Thyroid gland (tissue), 4 donors: ENCODE data around the gene AGPAT1. TPM values are rescaled to one million over a fixed set of nuclear protein-coding genes. Genes with fewer than 3 reads are reported as not detected.

Experiments
- DNase-seq, 2 donors: peaks; one replicate each; pipeline ENCODE4 v3.0.0-alpha.2; 2019
- H3K27ac ChIP-seq, 3 donors: fragments of 200-600 bp; sonication (generic); 1 replicate in 2 of 3; 2 replicates in 1 of 3; pipeline ENCODE4 v1.5.1; 2016 to 2019; ENCODE audit warnings: mild to moderate bottlenecking in 1 of 3, moderate library complexity in 1 of 3
- H3K27me3 ChIP-seq: fragments of 200-600 bp; sonication (generic); one replicate; pipeline ENCODE4 v1.5.1; 2019
- H3K36me3 ChIP-seq, 2 donors: fragments of 200-600 bp; sonication (generic); one replicate each; pipeline ENCODE4 v1.5.1; 2016 to 2019
- H3K4me1 ChIP-seq, 2 donors: fragments of 200-600 bp; sonication (generic); one replicate each; pipeline ENCODE4 v1.5.1; 2017 to 2019
- H3K4me3 ChIP-seq, 3 donors: fragments of 200-600 bp; sonication (generic); replicated peaks in 1 of 3; 1 replicate in 2 of 3; 2 replicates in 1 of 3; pipeline ENCODE4 v1.5.1; 2016; ENCODE audit warnings: mild to moderate bottlenecking in 1 of 3
- H3K9me3 ChIP-seq: fragments of 200-600 bp; sonication (generic); one replicate; pipeline ENCODE4 v1.5.1; 2017
- POLR2A ChIP-seq, 2 donors: fragments of 450-650 bp; IDR thresholded peaks; one replicate each; pipeline ENCODE4 v1.6.1; 2017; ENCODE audit warnings: antibody characterized with exemption in 2 of 2, mild to moderate bottlenecking in 2 of 2, moderate library complexity in 1 of 2
- WGBS, 2 donors: methylation state at CpG; one replicate each; pipeline ENCODE4 v1.1.5; 2017; 5-methylcytosine and 5-hydroxymethylcytosine counted together
- intact Hi-C: fragments of 100-400 bp; cut with DNase I; formaldehyde crosslinking; loops from one replicate; pipeline ENCODE4 v1.15.1; 2023
- total RNA-seq, 4 donors: library from RNA; depleted of rRNA; stranded (reverse); fragments of >200 nt; gene quantifications; one replicate each; pipeline ENCODE4 v1.2.3, GENCODE V29; 2016
- TF ChIP-seq, protein P1 (sequence below), 6 experiments: fragments of 200-600 bp in 3 of 6; fragments of 450-650 bp in 3 of 6; sonication (generic) in 3 of 6; IDR thresholded peaks; one replicate each; pipeline ENCODE4 v1.5.1; 2016 to 2019; ENCODE audit warnings: antibody characterized with exemption in 6 of 6, mild to moderate bottlenecking in 2 of 6, inconsistent platforms in 1 of 6, moderate library complexity in 1 of 6

The AGPAT1 gene
- total RNA-seq, 4 donors from 2014 or later, result 48.6 to 69.2 (median 54.8) TPM

DNA sequence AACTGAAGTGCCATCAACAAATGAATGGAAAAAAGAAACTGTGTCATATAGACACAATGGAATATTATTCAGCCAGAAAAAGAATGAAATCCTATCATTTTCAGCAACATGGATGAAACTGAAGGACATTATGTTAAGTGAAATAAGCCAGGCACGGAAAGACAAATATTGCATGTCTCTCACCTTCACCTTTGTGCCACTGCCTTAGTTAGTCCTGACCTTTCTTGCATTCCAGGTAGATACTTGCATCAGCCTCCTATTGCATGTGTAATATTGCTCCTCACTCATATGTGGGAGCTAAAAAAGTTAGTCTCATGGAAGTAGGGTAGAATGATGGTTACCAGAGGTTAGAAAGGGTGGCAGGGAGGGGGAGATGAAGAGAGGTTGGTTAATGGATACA is 33.1 kb upstream of the AGPAT1 start:
- Histone ChIP-seq H3K9me3 (no peaks in the 10 kb centered on the region), H3K27me3 (no peaks in the 10 kb centered on the region), H3K4me3 (no peak overlapping the region), H3K4me1 (peaks cover 2 to 3% of the 10 kb centered on the region in 2 donors), H3K36me3 (no peaks in the 10 kb centered on the region), H3K27ac (no peak overlapping the region)
- TF ChIP-seq, protein P1, sequence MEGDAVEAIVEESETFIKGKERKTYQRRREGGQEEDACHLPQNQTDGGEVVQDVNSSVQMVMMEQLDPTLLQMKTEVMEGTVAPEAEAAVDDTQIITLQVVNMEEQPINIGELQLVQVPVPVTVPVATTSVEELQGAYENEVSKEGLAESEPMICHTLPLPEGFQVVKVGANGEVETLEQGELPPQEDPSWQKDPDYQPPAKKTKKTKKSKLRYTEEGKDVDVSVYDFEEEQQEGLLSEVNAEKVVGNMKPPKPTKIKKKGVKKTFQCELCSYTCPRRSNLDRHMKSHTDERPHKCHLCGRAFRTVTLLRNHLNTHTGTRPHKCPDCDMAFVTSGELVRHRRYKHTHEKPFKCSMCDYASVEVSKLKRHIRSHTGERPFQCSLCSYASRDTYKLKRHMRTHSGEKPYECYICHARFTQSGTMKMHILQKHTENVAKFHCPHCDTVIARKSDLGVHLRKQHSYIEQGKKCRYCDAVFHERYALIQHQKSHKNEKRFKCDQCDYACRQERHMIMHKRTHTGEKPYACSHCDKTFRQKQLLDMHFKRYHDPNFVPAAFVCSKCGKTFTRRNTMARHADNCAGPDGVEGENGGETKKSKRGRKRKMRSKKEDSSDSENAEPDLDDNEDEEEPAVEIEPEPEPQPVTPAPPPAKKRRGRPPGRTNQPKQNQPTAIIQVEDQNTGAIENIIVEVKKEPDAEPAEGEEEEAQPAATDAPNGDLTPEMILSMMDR (IDR thresholded peaks at IDR 0.05), result no peak
- TF ChIP-seq POLR2A (IDR thresholded peaks at IDR 0.05), result no peak
- no peak for DNase-seq
- 84 to 86% methylated on average over 1 of the region's 1 CpG for WGBS, 2 donors
- intact Hi-C loops, result no loop called here

DNA sequence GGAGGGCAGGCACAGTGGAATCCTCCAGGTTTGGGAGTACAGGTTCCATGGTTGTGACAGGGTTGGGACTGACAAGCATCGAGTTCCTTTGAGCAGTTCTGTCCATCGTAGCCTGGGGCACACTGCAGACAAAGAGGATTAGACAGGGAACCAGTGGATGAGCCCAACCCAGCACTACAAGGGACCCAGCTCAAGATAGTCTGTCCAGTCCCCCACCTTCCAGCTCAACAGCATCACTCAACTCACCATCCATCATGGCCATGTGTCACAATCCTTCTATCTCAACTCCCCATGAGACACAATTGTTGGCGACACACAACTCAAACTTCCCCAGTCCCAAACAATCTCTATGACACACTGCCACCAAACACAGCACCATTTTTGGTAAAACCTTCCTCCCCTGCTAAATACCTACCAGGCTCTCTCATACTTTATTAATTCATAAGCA is 28.4 kb upstream of the AGPAT1 start:
- TF ChIP-seq, protein P1 (IDR thresholded peaks at IDR 0.05), result no peak
- TF ChIP-seq POLR2A (IDR thresholded peaks at IDR 0.05), result no peak
- no peaks in the 10 kb centered on the region for H3K36me3 ChIP-seq
- DNase-seq, result no peak
- 74 to 97% methylated on average over 1 to 3 of the region's 3 CpGs for WGBS, 2 donors
- intact Hi-C loops, result no loop called here
- H3K27me3 ChIP-seq, result no peaks in the 10 kb centered on the region
- no peaks in the 10 kb centered on the region for H3K9me3 ChIP-seq
- peaks cover 13 to 16% of the 10 kb centered on the region in 2 donors for H3K4me1 ChIP-seq
- H3K4me3 ChIP-seq, result no peak overlapping the region
- H3K27ac ChIP-seq, result peak overlapping the region in 1 of 3 donors; percentile 29

DNA sequence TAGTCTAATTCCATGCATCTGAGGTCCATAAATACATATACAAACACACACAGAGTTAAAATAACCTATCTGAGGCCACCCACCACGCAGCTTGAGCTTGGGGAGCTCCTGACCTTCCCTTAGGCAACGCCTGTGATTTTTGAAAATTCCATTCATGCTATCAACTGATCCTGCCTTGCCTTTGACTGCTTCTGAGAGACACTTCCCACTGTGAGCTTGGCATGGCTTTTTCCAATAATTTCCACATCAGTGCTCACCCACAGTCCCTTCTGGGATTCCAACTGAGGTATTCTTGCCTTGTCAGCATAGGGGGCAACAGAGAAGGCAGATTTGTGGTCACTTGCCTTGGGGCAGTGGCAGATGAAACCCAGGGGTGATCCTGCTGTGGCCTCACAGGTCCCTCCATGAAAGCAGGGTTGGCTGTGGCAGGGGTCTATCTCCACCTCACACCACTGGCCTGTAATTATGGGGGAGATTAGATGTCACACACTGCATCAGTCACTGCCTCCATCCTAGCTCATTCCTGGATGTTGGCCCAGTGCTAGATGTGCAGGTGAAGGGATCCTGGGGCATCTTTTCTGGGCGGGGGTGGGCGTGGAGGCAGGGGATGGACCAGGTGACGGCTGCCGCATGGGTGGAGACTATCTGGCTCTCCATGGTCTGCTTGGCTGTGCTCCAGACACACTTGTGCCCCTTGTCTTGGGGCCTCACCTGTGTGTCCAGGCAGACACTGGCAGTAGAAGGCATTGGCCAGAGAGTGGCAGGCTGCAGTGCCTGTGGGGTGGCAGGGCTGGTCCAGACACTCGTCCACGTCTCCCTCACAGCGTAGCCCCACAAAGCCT is 27.8 kb upstream of the AGPAT1 start:
- H3K4me1 ChIP-seq, result peaks cover 13 to 16% of the 10 kb centered on the region in 2 donors
- WGBS, 2 donors, result 48 to 60% methylated on average over 6 of the region's 9 CpGs
- no peaks in the 10 kb centered on the region for H3K9me3 ChIP-seq
- no peaks in the 10 kb centered on the region for H3K27me3 ChIP-seq
- no peaks in the 10 kb centered on the region for H3K36me3 ChIP-seq
- no peak overlapping the region for H3K4me3 ChIP-seq
- TF ChIP-seq POLR2A (IDR thresholded peaks at IDR 0.05), result no peak
- TF ChIP-seq, protein P1 (IDR thresholded peaks at IDR 0.05), result no peak
- H3K27ac ChIP-seq, result peak overlapping the region in 2 of 3 donors; percentile 29 to 30
- intact Hi-C loops, result no loop called here
- DNase-seq, result peak in 1 of 2 donors; percentile 42

DNA sequence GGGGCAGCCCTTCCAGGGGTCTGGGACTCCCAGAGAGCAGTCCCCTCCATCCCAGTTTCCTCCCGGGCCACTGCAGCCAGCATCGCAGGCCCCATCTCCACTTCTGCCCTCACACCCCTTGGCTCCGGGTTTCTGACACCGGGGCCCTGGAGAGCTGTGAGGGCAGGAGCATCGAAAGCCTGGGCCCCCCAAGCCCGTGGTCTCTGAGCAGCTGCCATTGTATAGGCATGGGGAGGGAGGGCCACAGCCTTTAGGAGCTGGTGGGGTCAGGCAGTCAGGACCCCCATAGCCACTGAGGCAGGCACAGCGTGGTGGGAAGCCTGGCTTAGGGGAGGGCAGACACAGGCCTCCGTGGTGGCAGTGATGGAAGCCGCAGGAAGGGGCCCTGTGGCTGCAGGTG is 26.3 kb upstream of the AGPAT1 start:
- TF ChIP-seq, protein P1 (IDR thresholded peaks at IDR 0.05), result no peak
- no peak for TF ChIP-seq POLR2A (IDR thresholded peaks at IDR 0.05)
- no peak overlapping the region for H3K27ac ChIP-seq

More for the DNA sequence above, 26.3 kb upstream of the AGPAT1 start:
- H3K9me3 ChIP-seq, result no peaks in the 10 kb centered on the region
- DNase-seq, result no peak
- H3K27me3 ChIP-seq, result no peaks in the 10 kb centered on the region
- no peaks in the 10 kb centered on the region for H3K36me3 ChIP-seq
- WGBS, 2 donors, result 81 to 93% methylated on average over 6 to 9 of the region's 9 CpGs
- H3K4me3 ChIP-seq, result no peak overlapping the region
- peaks cover 15 to 18% of the 10 kb centered on the region in 2 donors for H3K4me1 ChIP-seq
- intact Hi-C loops, result no loop called here
